Measurements from ENCODE around the gene CYTH3. TPM values are rescaled to one million over a fixed set of nuclear protein-coding genes. Genes with fewer than 3 reads are reported as not detected.

The CYTH3 gene
- total RNA-seq, 1 donor = 33.2 TPM

GRCh38 chr7:6167587-6168476, 104.6 kb downstream of the CYTH3 start:
- TF ChIP-seq CTCF (IDR thresholded peaks at IDR 0.05; ENCODE audit: insufficient read depth, low read depth, low read length) = no peak
- DNase-seq (ENCODE audit: low read depth) = no peak

GRCh38 chr7:6167004-6167551, 105.3 kb downstream of the CYTH3 start:
- DNase-seq (ENCODE audit: low read depth) = no peak
- H3K4me3 ChIP-seq (ENCODE audit: low read depth, low read length) = no peak overlapping the region
- TF ChIP-seq CTCF (IDR thresholded peaks at IDR 0.05; ENCODE audit: insufficient read depth, low read depth, low read length) = no peak

More at GRCh38 chr7:6167587-6168476, 104.6 kb downstream of the CYTH3 start:
- no peak overlapping the region for H3K4me3 ChIP-seq (ENCODE audit: low read depth, low read length)

- no peak for DNase-seq (ENCODE audit: low read depth)
- H3K4me3 ChIP-seq (ENCODE audit: low read depth, low read length) = no peak overlapping the region
- no peak for TF ChIP-seq CTCF (IDR thresholded peaks at IDR 0.05; ENCODE audit: insufficient read depth, low read depth, low read length)
Observed at GRCh38 chr7:6166443-6166891, 106.0 kb downstream of the CYTH3 start.

- TF ChIP-seq CTCF (IDR thresholded peaks at IDR 0.05; ENCODE audit: insufficient read depth, low read depth, low read length) = no peak
- DNase-seq (ENCODE audit: low read depth) = no peak
- no peak overlapping the region for H3K4me3 ChIP-seq (ENCODE audit: low read depth, low read length)
Observed at GRCh38 chr7:6165521-6166320, 106.7 kb downstream of the CYTH3 start.

GRCh38 chr7:6165075-6165474, 107.3 kb downstream of the CYTH3 start:
- no peak for DNase-seq (ENCODE audit: low read depth)
- no peak overlapping the region for H3K4me3 ChIP-seq (ENCODE audit: low read depth, low read length)
- no peak for TF ChIP-seq CTCF (IDR thresholded peaks at IDR 0.05; ENCODE audit: insufficient read depth, low read depth, low read length)

GRCh38 chr7:6164491-6164890, 107.9 kb downstream of the CYTH3 start:
- TF ChIP-seq CTCF (IDR thresholded peaks at IDR 0.05; ENCODE audit: insufficient read depth, low read depth, low read length) = no peak

More at GRCh38 chr7:6164491-6164890, 107.9 kb downstream of the CYTH3 start:
- DNase-seq (ENCODE audit: low read depth) = no peak
- no peak overlapping the region for H3K4me3 ChIP-seq (ENCODE audit: low read depth, low read length)
